SK-N-SH treated with all-trans-retinoic acid at 6 μM for 48 hours (cell line): ENCODE measurements around the gene MMP25.

Experiments
- ATAC-seq: fragments of 200-7000 bp; cut with Tn5 transposase; 3 replicates; pipeline ENCODE4 v1.9.1; 2020; ENCODE audit warnings: mild to moderate bottlenecking, moderate library complexity
- CSDC2 ChIP-seq: fragments of 250-450 bp; sonication (Bioruptor Pico); IDR thresholded peaks from 2 replicates; pipeline ENCODE4 v1.5.0; 2020; ENCODE audit warnings: mild to moderate bottlenecking, moderate library complexity
- GLIS3 ChIP-seq: fragments of 250-450 bp; sonication (Bioruptor Pico); IDR thresholded peaks from 2 replicates; pipeline ENCODE4 v1.5.0; 2020; ENCODE audit warnings: mild to moderate bottlenecking, moderate library complexity
- ISL1 ChIP-seq: fragments of 250-450 bp; sonication (Bioruptor Pico); IDR thresholded peaks from 2 replicates; pipeline ENCODE4 v2.1.2; 2022; ENCODE audit warnings: mild to moderate bottlenecking, moderate library complexity
- PATZ1 ChIP-seq: fragments of 250-450 bp; sonication (Bioruptor Pico); IDR thresholded peaks from 2 replicates; pipeline ENCODE4 v1.8.0; 2020; ENCODE audit warnings: mild to moderate bottlenecking, moderate library complexity, borderline replicate concordance
- PPARA ChIP-seq: fragments of 250-450 bp; sonication (Bioruptor Pico); IDR thresholded peaks from 2 replicates; pipeline ENCODE4 v1.5.0; 2020; ENCODE audit warnings: mild to moderate bottlenecking, borderline replicate concordance
- RARB ChIP-seq: fragments of 250-450 bp; sonication (Bioruptor Pico); IDR thresholded peaks from 2 replicates; pipeline ENCODE4 v1.8.0; 2021; ENCODE audit warnings: mild to moderate bottlenecking, moderate library complexity
- SNAI2 ChIP-seq: fragments of 250-450 bp; sonication (Bioruptor Pico); IDR thresholded peaks from 2 replicates; pipeline ENCODE4 v1.5.0; 2020; ENCODE audit warnings: mild to moderate bottlenecking, moderate library complexity
- TCF4 ChIP-seq: fragments of 250-450 bp; sonication (Bioruptor Pico); IDR thresholded peaks from 2 replicates; pipeline ENCODE4 v1.8.0; 2021; ENCODE audit warnings: mild to moderate bottlenecking, moderate library complexity, borderline replicate concordance
- TOX ChIP-seq: fragments of 250-450 bp; sonication (Bioruptor Pico); IDR thresholded peaks from 2 replicates; pipeline ENCODE4 v1.8.0; 2021; ENCODE audit warnings: mild to moderate bottlenecking, moderate library complexity, borderline replicate concordance
- ZFP30 ChIP-seq: fragments of 450-650 bp; formaldehyde crosslinking; IDR thresholded peaks from 2 replicates; pipeline ENCODE4 v1.5.0; 2022; ENCODE audit warnings: mild to moderate bottlenecking, moderate library complexity
- ZNF565 ChIP-seq: fragments of 450-650 bp; formaldehyde crosslinking; conservative IDR thresholded peaks from 2 replicates; pipeline ENCODE4 v1.5.0; 2020; ENCODE audit warnings: low read depth, mild to moderate bottlenecking, moderate library complexity
- ZNF70 ChIP-seq: fragments of 450-650 bp; formaldehyde crosslinking; IDR thresholded peaks from 2 replicates; pipeline ENCODE4 v1.5.0; 2020; ENCODE audit warnings: mild to moderate bottlenecking, moderate library complexity
- TF ChIP-seq, protein P1 (sequence below): fragments of 250-450 bp; sonication (Bioruptor Pico); IDR thresholded peaks from 2 replicates; pipeline ENCODE4 v1.5.1; 2020; ENCODE audit warnings: low read depth, mild to moderate bottlenecking, moderate library complexity

MMP25 gene

GRCh38 chr16:3106205-3106928, 60.0 kb downstream of the MMP25 start:
- ATAC-seq = peak; percentile 97
- TF ChIP-seq ZFP30 (CRISPR knock-in tag) (peak; percentile 56; the same call in 1 of the 2 replicates), PATZ1 (peak; percentile 73; the same call in 1 of the 2 replicates), SNAI2 (CRISPR knock-in tag) (peak; percentile 64; the same call in 1 of the 2 replicates), ISL1 (no peak), PPARA (CRISPR knock-in tag) (no peak), TCF4 (CRISPR knock-in tag) (no peak), ZNF70 (CRISPR knock-in tag) (0 out of 2 replicates have a peak, but pooled peaks have one; percentile 17), RARB (CRISPR knock-in tag) (no peak), ZNF565 (CRISPR knock-in tag) (no peak), TOX (CRISPR knock-in tag) (no peak), CSDC2 (CRISPR knock-in tag) (no peak), GLIS3 (no peak)
- TF ChIP-seq, protein P1, sequence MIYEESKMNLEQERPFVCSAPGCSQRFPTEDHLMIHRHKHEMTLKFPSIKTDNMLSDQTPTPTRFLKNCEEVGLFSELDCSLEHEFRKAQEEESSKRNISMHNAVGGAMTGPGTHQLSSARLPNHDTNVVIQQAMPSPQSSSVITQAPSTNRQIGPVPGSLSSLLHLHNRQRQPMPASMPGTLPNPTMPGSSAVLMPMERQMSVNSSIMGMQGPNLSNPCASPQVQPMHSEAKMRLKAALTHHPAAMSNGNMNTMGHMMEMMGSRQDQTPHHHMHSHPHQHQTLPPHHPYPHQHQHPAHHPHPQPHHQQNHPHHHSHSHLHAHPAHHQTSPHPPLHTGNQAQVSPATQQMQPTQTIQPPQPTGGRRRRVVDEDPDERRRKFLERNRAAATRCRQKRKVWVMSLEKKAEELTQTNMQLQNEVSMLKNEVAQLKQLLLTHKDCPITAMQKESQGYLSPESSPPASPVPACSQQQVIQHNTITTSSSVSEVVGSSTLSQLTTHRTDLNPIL = no peak
